C4-2B (cell line): ENCODE results near the gene DENND1A.

Source experiments
- H3K27ac ChIP-seq: fragments of 450-650 bp; 2 replicates; pipeline ENCODE4 v1.5.1; 2017
- CTCF ChIP-seq: fragments of 450-650 bp; conservative IDR thresholded peaks from 2 replicates; pipeline ENCODE4 v1.5.1; 2017; ENCODE audit warnings: mild to moderate bottlenecking
- ZFX ChIP-seq: fragments of 450-650 bp; IDR thresholded peaks from 2 replicates; pipeline ENCODE4 v1.6.1; 2017

Gene DENND1A

GRCh38 chr9:123691765-123692303 lies 238.1 kb downstream of the DENND1A start:
- H3K27ac ChIP-seq, result no peak overlapping the region
- TF ChIP-seq ZFX, result no peak
- no peak for TF ChIP-seq CTCF

DNA sequence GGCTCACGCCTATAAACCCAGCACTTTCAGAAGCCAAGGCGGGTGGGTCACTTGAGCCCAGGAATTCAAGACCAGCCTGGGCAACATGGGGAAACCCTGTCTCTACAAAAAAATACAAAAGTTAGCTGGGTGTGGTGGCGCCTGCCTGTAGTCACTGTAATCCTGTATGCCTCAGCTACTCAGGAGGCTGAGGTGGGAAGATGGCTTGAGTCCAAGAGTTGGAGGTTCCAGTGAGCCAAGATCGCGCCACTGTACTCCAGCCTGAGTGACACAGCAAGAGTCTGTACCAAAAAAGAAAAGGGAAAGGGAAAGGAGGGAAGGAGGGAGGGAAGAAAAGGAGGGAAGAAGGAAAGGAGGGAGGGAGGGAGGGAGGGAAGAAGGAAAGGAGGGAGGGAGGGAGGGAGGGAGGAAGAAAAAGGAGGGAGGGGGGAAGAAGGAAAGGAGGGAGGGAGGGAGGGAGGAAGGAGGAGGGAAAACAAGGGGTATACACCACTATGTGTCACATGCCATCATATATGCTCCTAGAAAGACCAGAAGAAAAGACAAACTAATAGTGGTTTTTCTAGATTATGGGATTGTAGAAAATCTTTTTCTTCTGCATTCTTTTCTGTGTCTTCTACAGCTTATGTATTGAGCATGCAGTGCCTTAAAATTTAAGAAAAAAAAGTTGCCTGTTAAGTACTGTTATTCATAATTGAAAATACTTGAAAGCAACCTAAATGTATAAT lies 240.1 kb downstream of the DENND1A start:
- H3K27ac ChIP-seq, result no peak overlapping the region
- no peak for TF ChIP-seq CTCF
- no peak for TF ChIP-seq ZFX

DNA sequence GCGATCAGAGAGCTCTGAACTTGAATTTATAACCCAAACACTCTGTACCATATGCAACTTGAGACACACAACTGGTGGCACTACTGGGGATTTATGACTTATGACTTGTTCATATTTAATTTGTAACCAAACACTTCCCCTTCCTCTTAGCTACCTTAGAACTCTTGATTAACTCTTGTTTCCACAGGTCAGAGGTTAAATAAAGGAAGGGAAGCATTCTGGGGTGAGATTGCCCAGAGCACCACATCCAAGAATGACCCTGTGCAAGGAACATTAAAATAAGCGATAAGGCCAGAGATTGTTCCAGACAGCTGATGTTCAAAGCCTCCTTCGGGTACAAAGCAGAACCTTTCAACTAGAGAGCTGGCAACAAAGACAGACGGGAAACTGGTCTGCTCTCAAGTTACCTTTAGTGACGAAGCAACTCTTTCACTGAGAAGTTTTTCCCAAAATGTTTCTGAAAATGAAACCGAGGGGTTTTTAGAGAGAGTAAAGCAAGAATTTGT lies 242.6 kb downstream of the DENND1A start:
- no peak for TF ChIP-seq CTCF
- TF ChIP-seq ZFX, result no peak
- peak overlapping the region; percentile 47; the same call in 1 of the 2 replicates for H3K27ac ChIP-seq

- no peak for TF ChIP-seq CTCF
- no peak for TF ChIP-seq ZFX
- H3K27ac ChIP-seq, result peak overlapping the region; percentile 47; the same call in 1 of the 2 replicates
These were observed 243.1 kb downstream of the DENND1A start for GRCh38 chr9:123686829-123687192.

DNA sequence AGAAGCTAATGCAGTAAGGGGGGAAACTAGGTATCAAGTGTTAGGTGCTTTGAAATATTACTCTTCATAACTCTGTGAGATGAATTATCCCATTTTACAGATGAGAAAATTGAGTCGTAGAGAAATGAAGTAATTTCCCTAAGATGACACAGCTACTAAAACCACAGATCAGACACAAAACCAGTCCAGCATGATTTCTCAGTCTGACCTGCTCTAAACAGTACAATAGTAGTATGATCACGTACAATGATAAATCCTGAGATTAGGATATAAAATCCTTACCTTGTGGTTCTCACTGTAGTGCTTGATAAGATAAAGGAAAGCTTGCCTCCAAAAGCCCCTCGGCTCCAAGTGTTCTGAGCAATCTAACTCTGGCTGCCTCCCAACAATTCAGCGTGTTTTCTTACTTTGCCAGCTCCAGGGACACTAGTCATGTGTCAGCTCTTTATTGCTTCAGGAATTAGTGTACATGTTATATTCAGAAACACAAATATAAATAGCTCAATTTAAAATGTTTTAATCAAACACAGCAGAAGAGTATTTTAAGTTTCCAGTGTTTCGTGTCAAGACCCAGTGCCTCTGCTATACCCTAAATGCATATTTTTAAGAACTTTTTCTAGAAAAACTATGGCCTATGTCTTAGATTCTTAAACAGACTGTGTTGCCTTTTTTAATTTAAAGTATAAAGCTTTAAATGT lies 243.6 kb downstream of the DENND1A start:
- H3K27ac ChIP-seq, result peak overlapping the region; percentile 38; the same call in 1 of the 2 replicates
- TF ChIP-seq ZFX (no peak), CTCF (no peak)

GRCh38 chr9:123685489-123686083 lies 244.3 kb downstream of the DENND1A start:
- TF ChIP-seq CTCF, result no peak
- TF ChIP-seq ZFX, result no peak
- H3K27ac ChIP-seq, result no peak overlapping the region
